ENCODE data around the gene MFSD6. TPM values are rescaled to one million over a fixed set of nuclear protein-coding genes. Genes with fewer than 3 reads are reported as not detected.
"Not testable (repeated sequence)": the region's sequence is repeated elsewhere in the genome, so short reads cannot be mapped to it uniquely, and the experiment has no call there.

The MFSD6 gene
- total RNA-seq, 1 donor from 2014 or later: 32.3 TPM

GRCh38 chr2:190501702-190502407 is 93.7 kb downstream of the MFSD6 start:
- DNase-seq (ENCODE audit: low read depth): no peak

GRCh38 chr2:190503088-190503487 is 94.9 kb downstream of the MFSD6 start:
- no peak for DNase-seq (ENCODE audit: low read depth)

GRCh38 chr2:190504912-190505311 is 96.8 kb downstream of the MFSD6 start:
- DNase-seq (ENCODE audit: low read depth): no peak

- DNase-seq (ENCODE audit: low read depth): no peak
These were observed 97.5 kb downstream of the MFSD6 start for GRCh38 chr2:190505696-190506095.

GRCh38 chr2:190506666-190507065 is 98.5 kb downstream of the MFSD6 start:
- DNase-seq (ENCODE audit: low read depth): no peak

GRCh38 chr2:190507135-190507534 is 99.0 kb downstream of the MFSD6 start:
- no peak for DNase-seq (ENCODE audit: low read depth)

- DNase-seq (ENCODE audit: low read depth): not testable (repeated sequence)
These were observed 101.7 kb downstream of the MFSD6 start for GRCh38 chr2:190509895-190510294.

GRCh38 chr2:190511104-190511503 is 102.9 kb downstream of the MFSD6 start:
- peak; percentile 25 for DNase-seq (ENCODE audit: low read depth)

- DNase-seq (ENCODE audit: low read depth): no peak
These were observed 104.5 kb downstream of the MFSD6 start for GRCh38 chr2:190512539-190513095.

- DNase-seq (ENCODE audit: low read depth): no peak
These were observed 105.7 kb downstream of the MFSD6 start for GRCh38 chr2:190513877-190514276.

GRCh38 chr2:190514676-190515075 is 106.5 kb downstream of the MFSD6 start:
- no peak for DNase-seq (ENCODE audit: low read depth)

- DNase-seq (ENCODE audit: low read depth): peak; percentile 50
These were observed 107.5 kb downstream of the MFSD6 start for GRCh38 chr2:190515687-190516086.

GRCh38 chr2:190517468-190517867 is 109.3 kb downstream of the MFSD6 start:
- DNase-seq (ENCODE audit: low read depth): no peak

- no peak for DNase-seq (ENCODE audit: low read depth)
These were observed 112.0 kb downstream of the MFSD6 start for GRCh38 chr2:190519975-190520767.

- DNase-seq (ENCODE audit: low read depth): no peak
These were observed 116.8 kb downstream of the MFSD6 start for GRCh38 chr2:190524928-190525327.

- no peak for DNase-seq (ENCODE audit: low read depth)
These were observed 118.1 kb downstream of the MFSD6 start for GRCh38 chr2:190526105-190526750.

- no peak for DNase-seq (ENCODE audit: low read depth)
These were observed 119.1 kb downstream of the MFSD6 start for GRCh38 chr2:190527214-190527613.

GRCh38 chr2:190527918-190528317 is 119.8 kb downstream of the MFSD6 start:
- no peak for DNase-seq (ENCODE audit: low read depth)

GRCh38 chr2:190528521-190529001 is 120.4 kb downstream of the MFSD6 start:
- peak; percentile 91 for DNase-seq (ENCODE audit: low read depth)

GRCh38 chr2:190529486-190530247 is 121.5 kb downstream of the MFSD6 start:
- DNase-seq (ENCODE audit: low read depth): no peak

- no peak for DNase-seq (ENCODE audit: low read depth)
These were observed 122.2 kb downstream of the MFSD6 start for GRCh38 chr2:190530248-190530900.
